GM23338 (cell line): ENCODE results near the gene ERFE. TPM values are rescaled to one million over a fixed set of nuclear protein-coding genes. Genes with fewer than 3 reads are reported as not detected.

Experiments
- ATAC-seq: fragments of 200-7000 bp; cut with Tn5 transposase; 3 replicates; pipeline ENCODE4 v1.9.1; 2020
- DNase-seq: peaks from one replicate; pipeline ENCODE4 v3.0.0-alpha.2; 2015; ENCODE audit warnings: low spot score
- H2AFZ ChIP-seq: fragments of 200-600 bp; sonication (generic); 2 replicates; pipeline ENCODE4 v1.8.0; 2016; ENCODE audit warnings: antibody characterized with exemption, mild to moderate bottlenecking, moderate library complexity
- H3F3A ChIP-seq: fragments of 200-600 bp; sonication (generic); replicated peaks from 2 replicates; pipeline ENCODE4 v1.8.0; 2017; ENCODE audit warnings: antibody characterized with exemption, mixed run types, low read depth
- H3K27ac ChIP-seq: fragments of 200-600 bp; sonication (generic); 2 replicates; pipeline ENCODE4 v1.6.1; 2016; ENCODE audit warnings: low read depth
- H3K27me3 ChIP-seq: fragments of 200-600 bp; sonication (generic); 2 replicates; pipeline ENCODE4 v1.8.0; 2016; ENCODE audit warnings: mild to moderate bottlenecking, mixed run types, moderate library complexity; ENCODE audit not compliant: insufficient read depth
- H3K36me3 ChIP-seq: fragments of 200-600 bp; sonication (generic); 2 replicates; pipeline ENCODE4 v1.8.0; 2016; ENCODE audit warnings: mild to moderate bottlenecking; ENCODE audit not compliant: insufficient read depth
- H3K4me1 ChIP-seq: fragments of 200-600 bp; sonication (generic); 2 replicates; pipeline ENCODE4 v1.8.0; 2016; ENCODE audit warnings: mild to moderate bottlenecking, moderate library complexity; ENCODE audit not compliant: insufficient read depth
- H3K4me2 ChIP-seq: fragments of 200-600 bp; sonication (generic); 2 replicates; pipeline ENCODE4 v1.7.1; 2017; ENCODE audit warnings: mixed run types
- H3K4me3 ChIP-seq: fragments of 200-600 bp; sonication (generic); 2 replicates; pipeline ENCODE4 v1.6.1; 2016; ENCODE audit warnings: mixed run types
- H3K79me2 ChIP-seq: fragments of 200-600 bp; sonication (generic); replicated peaks from 2 replicates; pipeline ENCODE4 v1.8.0; 2017; ENCODE audit warnings: mild to moderate bottlenecking; ENCODE audit not compliant: insufficient read depth
- H3K9me2 ChIP-seq: fragments of 200-600 bp; sonication (generic); 2 replicates; pipeline ENCODE4 v1.8.0; 2017; ENCODE audit not compliant: insufficient read depth
- H4K20me1 ChIP-seq: fragments of 200-600 bp; sonication (generic); replicated peaks from 2 replicates; pipeline ENCODE4 v1.8.0; 2017; ENCODE audit warnings: mild to moderate bottlenecking; ENCODE audit not compliant: insufficient read depth
- H3K27ac Mint-ChIP-seq: 2 replicates; pipeline ENCODE4 v1.8.0; 2020; ENCODE audit warnings: inconsistent platforms, mild to moderate bottlenecking, moderate library complexity, mixed read lengths
- H3K27me3 Mint-ChIP-seq: 3 replicates; pipeline ENCODE4 v1.8.0; 2022; ENCODE audit warnings: low read depth, mild to moderate bottlenecking, moderate library complexity, mixed read lengths, inconsistent platforms; ENCODE audit not compliant: insufficient read depth, poor library complexity
- H3K36me3 Mint-ChIP-seq: 3 replicates; pipeline ENCODE4 v1.8.0; 2021; ENCODE audit warnings: low read depth, mild to moderate bottlenecking, inconsistent platforms, moderate library complexity, mixed read lengths
- H3K4me1 Mint-ChIP-seq: 3 replicates; pipeline ENCODE4 v1.8.0; 2020; ENCODE audit warnings: mild to moderate bottlenecking, inconsistent platforms, mixed read lengths
- H3K4me3 Mint-ChIP-seq: 3 replicates; pipeline ENCODE4 v1.8.0; 2021; ENCODE audit warnings: moderate library complexity, mild to moderate bottlenecking, inconsistent platforms, mixed read lengths
- H3K9me3 Mint-ChIP-seq: 3 replicates; pipeline ENCODE4 v1.8.0; 2020; ENCODE audit warnings: moderate library complexity, mild to moderate bottlenecking, inconsistent platforms, mixed read lengths
- ETS1 ChIP-seq: IDR thresholded peaks from 2 replicates; pipeline ENCODE4 v1.6.1; 2016; ENCODE audit warnings: antibody characterized with exemption
- EZH2phosphoT487 ChIP-seq: fragments of 200-600 bp; sonication (generic); IDR thresholded peaks from one replicate; pipeline ENCODE4 v1.8.1; 2018; ENCODE audit warnings: antibody characterized with exemption; ENCODE audit not compliant: unreplicated experiment
- JUNB ChIP-seq: IDR thresholded peaks from one replicate; pipeline ENCODE4 v1.6.1; 2016; ENCODE audit warnings: antibody characterized with exemption; ENCODE audit not compliant: unreplicated experiment
- NANOG ChIP-seq: IDR thresholded peaks from 2 replicates; pipeline ENCODE4 v1.6.1; 2016; ENCODE audit warnings: antibody characterized with exemption, borderline replicate concordance
- POLR2AphosphoS5 ChIP-seq: IDR thresholded peaks from 2 replicates; pipeline ENCODE4 v1.6.1; 2016; ENCODE audit warnings: antibody characterized with exemption, low read depth
- STAT1 ChIP-seq: IDR thresholded peaks from one replicate; pipeline ENCODE4 v1.6.1; 2016; ENCODE audit warnings: antibody characterized with exemption; ENCODE audit not compliant: unreplicated experiment
- ZNF114 ChIP-seq: fragments of 250-450 bp; sonication (Bioruptor Pico); IDR thresholded peaks from 2 replicates; pipeline ENCODE4 v1.5.0; 2020; ENCODE audit warnings: mild to moderate bottlenecking, moderate library complexity
- ZNF331 ChIP-seq: fragments of 250-450 bp; sonication (Bioruptor Pico); IDR thresholded peaks from 2 replicates; pipeline ENCODE4 v1.5.0; 2020; ENCODE audit warnings: low read depth, mild to moderate bottlenecking, moderate library complexity
- polyA plus RNA-seq: library from polyadenylated mRNA; unstranded; fragments of >200 nt; fragmentation: Nextera tagmentation; extraction: Ambion mirVana; gene quantifications from 2 replicates; pipeline ENCODE4 v1.2.1, GENCODE V29; 2016
- total RNA-seq: library from RNA; depleted of rRNA; stranded (reverse); fragments of >200 nt; shearing (Covaris generic); gene quantifications from 2 replicates; pipeline ENCODE4 v1.2.3, GENCODE V29; 2014
- TF ChIP-seq, protein P1 (sequence below): fragments of 250-450 bp; sonication (Bioruptor Pico); IDR thresholded peaks from 2 replicates; pipeline ENCODE4 v1.5.0; 2020; ENCODE audit warnings: mild to moderate bottlenecking, moderate library complexity

Gene ERFE
- total and polyA plus RNA-seq, 2 experiments from 2014 or later, result 1.0 to 3.3 TPM

GRCh38 chr2:238125127-238125885, 33.5 kb upstream of the ERFE start (continued):
- TF ChIP-seq, protein P1, sequence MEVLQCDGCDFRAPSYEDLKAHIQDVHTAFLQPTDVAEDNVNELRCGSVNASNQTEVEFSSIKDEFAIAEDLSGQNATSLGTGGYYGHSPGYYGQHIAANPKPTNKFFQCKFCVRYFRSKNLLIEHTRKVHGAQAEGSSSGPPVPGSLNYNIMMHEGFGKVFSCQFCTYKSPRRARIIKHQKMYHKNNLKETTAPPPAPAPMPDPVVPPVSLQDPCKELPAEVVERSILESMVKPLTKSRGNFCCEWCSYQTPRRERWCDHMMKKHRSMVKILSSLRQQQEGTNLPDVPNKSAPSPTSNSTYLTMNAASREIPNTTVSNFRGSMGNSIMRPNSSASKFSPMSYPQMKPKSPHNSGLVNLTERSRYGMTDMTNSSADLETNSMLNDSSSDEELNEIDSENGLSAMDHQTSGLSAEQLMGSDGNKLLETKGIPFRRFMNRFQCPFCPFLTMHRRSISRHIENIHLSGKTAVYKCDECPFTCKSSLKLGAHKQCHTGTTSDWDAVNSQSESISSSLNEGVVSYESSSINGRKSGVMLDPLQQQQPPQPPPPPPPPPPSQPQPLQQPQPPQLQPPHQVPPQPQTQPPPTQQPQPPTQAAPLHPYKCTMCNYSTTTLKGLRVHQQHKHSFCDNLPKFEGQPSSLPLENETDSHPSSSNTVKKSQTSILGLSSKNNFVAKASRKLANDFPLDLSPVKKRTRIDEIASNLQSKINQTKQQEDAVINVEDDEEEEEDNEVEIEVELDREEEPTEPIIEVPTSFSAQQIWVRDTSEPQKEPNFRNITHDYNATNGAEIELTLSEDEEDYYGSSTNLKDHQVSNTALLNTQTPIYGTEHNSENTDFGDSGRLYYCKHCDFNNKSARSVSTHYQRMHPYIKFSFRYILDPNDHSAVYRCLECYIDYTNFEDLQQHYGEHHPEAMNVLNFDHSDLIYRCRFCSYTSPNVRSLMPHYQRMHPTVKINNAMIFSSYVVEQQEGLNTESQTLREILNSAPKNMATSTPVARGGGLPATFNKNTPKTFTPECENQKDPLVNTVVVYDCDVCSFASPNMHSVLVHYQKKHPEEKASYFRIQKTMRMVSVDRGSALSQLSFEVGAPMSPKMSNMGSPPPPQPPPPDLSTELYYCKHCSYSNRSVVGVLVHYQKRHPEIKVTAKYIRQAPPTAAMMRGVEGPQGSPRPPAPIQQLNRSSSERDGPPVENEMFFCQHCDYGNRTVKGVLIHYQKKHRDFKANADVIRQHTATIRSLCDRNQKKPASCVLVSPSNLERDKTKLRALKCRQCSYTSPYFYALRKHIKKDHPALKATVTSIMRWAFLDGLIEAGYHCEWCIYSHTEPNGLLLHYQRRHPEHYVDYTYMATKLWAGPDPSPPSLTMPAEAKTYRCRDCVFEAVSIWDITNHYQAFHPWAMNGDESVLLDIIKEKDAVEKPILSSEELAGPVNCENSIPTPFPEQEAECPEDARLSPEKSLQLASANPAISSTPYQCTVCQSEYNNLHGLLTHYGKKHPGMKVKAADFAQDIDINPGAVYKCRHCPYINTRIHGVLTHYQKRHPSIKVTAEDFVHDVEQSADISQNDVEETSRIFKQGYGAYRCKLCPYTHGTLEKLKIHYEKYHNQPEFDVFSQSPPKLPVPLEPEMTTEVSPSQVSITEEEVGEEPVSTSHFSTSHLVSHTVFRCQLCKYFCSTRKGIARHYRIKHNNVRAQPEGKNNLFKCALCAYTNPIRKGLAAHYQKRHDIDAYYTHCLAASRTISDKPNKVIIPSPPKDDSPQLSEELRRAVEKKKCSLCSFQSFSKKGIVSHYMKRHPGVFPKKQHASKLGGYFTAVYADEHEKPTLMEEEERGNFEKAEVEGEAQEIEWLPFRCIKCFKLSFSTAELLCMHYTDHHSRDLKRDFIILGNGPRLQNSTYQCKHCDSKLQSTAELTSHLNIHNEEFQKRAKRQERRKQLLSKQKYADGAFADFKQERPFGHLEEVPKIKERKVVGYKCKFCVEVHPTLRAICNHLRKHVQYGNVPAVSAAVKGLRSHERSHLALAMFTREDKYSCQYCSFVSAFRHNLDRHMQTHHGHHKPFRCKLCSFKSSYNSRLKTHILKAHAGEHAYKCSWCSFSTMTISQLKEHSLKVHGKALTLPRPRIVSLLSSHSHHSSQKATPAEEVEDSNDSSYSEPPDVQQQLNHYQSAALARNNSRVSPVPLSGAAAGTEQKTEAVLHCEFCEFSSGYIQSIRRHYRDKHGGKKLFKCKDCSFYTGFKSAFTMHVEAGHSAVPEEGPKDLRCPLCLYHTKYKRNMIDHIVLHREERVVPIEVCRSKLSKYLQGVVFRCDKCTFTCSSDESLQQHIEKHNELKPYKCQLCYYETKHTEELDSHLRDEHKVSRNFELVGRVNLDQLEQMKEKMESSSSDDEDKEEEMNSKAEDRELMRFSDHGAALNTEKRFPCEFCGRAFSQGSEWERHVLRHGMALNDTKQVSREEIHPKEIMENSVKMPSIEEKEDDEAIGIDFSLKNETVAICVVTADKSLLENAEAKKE (CRISPR knock-in tag), result no peak
- TF ChIP-seq EZH2phosphoT487, result no peak
- no peak for TF ChIP-seq JUNB
- TF ChIP-seq ZNF331 (CRISPR knock-in tag), result no peak
- no peak for TF ChIP-seq ZNF114
- TF ChIP-seq POLR2AphosphoS5, result no peak
- TF ChIP-seq STAT1, result no peak
- TF ChIP-seq ETS1, result no peak

- Histone ChIP-seq H4K20me1 (no peaks in the 10 kb centered on the region), H3K4me2 (no peak overlapping the region), H3K79me2 (no peaks in the 10 kb centered on the region), H3F3A (peaks cover 9% of the 10 kb centered on the region; the same call in 1 of the 2 replicates), H3K27ac (no peak overlapping the region), H2AFZ (no peak overlapping the region), H3K27me3 (no peaks in the 10 kb centered on the region), H3K4me3 (no peak overlapping the region), H3K9me2 (no peaks in the 10 kb centered on the region), H3K4me1 (no peaks in the 10 kb centered on the region), H3K36me3 (no peaks in the 10 kb centered on the region)
- peaks cover 4% of the 10 kb centered on the region for H3K27me3 Mint-ChIP-seq
- H3K27ac Mint-ChIP-seq, result no peak overlapping the region
- ATAC-seq (no peak), DNase-seq (no peak)
- no peaks in the 10 kb centered on the region for H3K4me1 Mint-ChIP-seq
- H3K36me3 Mint-ChIP-seq, result no peaks in the 10 kb centered on the region
- no peaks in the 10 kb centered on the region for H3K9me3 Mint-ChIP-seq
- H3K4me3 Mint-ChIP-seq, result no peak overlapping the region
- TF ChIP-seq, protein P1 (CRISPR knock-in tag), result no peak
- no peak for TF ChIP-seq NANOG
Observed at GRCh38 chr2:238126338-238126737, 32.4 kb upstream of the ERFE start.
